Lower lobe of right lung (tissue), 2 donors: ENCODE measurements around the gene LAPTM5. TPM values are rescaled to one million over a fixed set of nuclear protein-coding genes. Genes with fewer than 3 reads are reported as not detected.

ENCODE experiments used
- ATAC-seq, 2 donors: fragments of 200-7000 bp; cut with Tn5 transposase; one replicate each; pipeline ENCODE4 v1.9.1; 2020 to 2022; ENCODE audit warnings: mild to moderate bottlenecking in 2 of 2, moderate library complexity in 2 of 2
- DNase-seq: peaks from one replicate; pipeline ENCODE4 v3.0.0-alpha.2; 2020
- H3K27ac ChIP-seq: fragments of 200-600 bp; one replicate; pipeline ENCODE4 v1.8.0; 2022
- H3K27me3 ChIP-seq: fragments of 200-600 bp; one replicate; pipeline ENCODE4 v1.8.0; 2022; ENCODE audit warnings: low read depth
- H3K36me3 ChIP-seq: fragments of 200-600 bp; one replicate; pipeline ENCODE4 v1.8.0; 2022; ENCODE audit warnings: mild to moderate bottlenecking
- H3K4me1 ChIP-seq: fragments of 200-600 bp; one replicate; pipeline ENCODE4 v1.8.0; 2022
- H3K4me3 ChIP-seq: fragments of 200-600 bp; one replicate; pipeline ENCODE4 v1.8.0; 2022; ENCODE audit warnings: mild to moderate bottlenecking
- H3K9me3 ChIP-seq: fragments of 200-600 bp; one replicate; pipeline ENCODE4 v1.8.0; 2022
- intact Hi-C: fragments of 100-400 bp; cut with DNase I; formaldehyde crosslinking; loops from one replicate; pipeline ENCODE4 v1.11.0; 2022
- total RNA-seq: library from RNA; stranded (reverse); fragmentation: NEBNext Ultra II Directional; extraction: Animal tissue kit (Norgen Biotek cat#: 25700); gene quantifications from one replicate; pipeline ENCODE4 v1.2.1, GENCODE V29; 2021
- TF ChIP-seq, protein P1 (sequence below): fragments of 200-600 bp; IDR thresholded peaks from one replicate; pipeline ENCODE4 v1.8.0; 2022; ENCODE audit warnings: antibody characterized with exemption, mild to moderate bottlenecking
- donor health status: DM: no; HTN: yes; CAD: no; lungs with severe emphysema.

LAPTM5 gene
- total RNA-seq, 1 donor from 2014 or later = 544 TPM

DNA sequence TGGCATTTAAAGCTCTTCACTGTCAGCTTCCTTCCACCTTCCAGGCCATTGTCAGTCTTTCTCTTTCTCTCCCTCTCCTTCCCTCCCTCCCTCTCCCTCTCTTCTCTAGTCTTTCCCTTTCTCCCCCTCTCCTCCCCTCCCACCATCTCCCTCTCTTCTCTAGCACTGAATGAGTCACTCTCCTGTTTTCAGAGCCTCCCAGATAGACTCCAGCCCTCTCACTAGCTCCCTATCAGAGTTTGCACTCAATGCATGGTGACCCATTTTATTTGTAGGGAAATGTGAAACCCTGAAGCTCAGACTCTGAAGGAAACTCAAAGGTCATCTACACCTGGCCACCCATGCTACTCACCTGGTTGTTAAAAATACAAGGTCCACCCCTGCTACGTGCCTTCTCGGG lies 29.8 kb downstream of the LAPTM5 start:
- no peak overlapping the region for H3K4me3 ChIP-seq
- ATAC-seq (no peak), DNase-seq (no peak)
- intact Hi-C loops = loop anchor here (10.0 kb wide), 1 partner anchor 47 kb away; no protein-coding TSS in a partner anchor
- TF ChIP-seq, protein P1, sequence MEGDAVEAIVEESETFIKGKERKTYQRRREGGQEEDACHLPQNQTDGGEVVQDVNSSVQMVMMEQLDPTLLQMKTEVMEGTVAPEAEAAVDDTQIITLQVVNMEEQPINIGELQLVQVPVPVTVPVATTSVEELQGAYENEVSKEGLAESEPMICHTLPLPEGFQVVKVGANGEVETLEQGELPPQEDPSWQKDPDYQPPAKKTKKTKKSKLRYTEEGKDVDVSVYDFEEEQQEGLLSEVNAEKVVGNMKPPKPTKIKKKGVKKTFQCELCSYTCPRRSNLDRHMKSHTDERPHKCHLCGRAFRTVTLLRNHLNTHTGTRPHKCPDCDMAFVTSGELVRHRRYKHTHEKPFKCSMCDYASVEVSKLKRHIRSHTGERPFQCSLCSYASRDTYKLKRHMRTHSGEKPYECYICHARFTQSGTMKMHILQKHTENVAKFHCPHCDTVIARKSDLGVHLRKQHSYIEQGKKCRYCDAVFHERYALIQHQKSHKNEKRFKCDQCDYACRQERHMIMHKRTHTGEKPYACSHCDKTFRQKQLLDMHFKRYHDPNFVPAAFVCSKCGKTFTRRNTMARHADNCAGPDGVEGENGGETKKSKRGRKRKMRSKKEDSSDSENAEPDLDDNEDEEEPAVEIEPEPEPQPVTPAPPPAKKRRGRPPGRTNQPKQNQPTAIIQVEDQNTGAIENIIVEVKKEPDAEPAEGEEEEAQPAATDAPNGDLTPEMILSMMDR = no peak
- no peaks in the 10 kb centered on the region for H3K9me3 ChIP-seq
- no peaks in the 10 kb centered on the region for H3K27me3 ChIP-seq
- no peak overlapping the region for H3K27ac ChIP-seq
- H3K4me1 ChIP-seq = peaks cover 3% of the 10 kb centered on the region
- H3K36me3 ChIP-seq = peaks cover 9% of the 10 kb centered on the region

DNA sequence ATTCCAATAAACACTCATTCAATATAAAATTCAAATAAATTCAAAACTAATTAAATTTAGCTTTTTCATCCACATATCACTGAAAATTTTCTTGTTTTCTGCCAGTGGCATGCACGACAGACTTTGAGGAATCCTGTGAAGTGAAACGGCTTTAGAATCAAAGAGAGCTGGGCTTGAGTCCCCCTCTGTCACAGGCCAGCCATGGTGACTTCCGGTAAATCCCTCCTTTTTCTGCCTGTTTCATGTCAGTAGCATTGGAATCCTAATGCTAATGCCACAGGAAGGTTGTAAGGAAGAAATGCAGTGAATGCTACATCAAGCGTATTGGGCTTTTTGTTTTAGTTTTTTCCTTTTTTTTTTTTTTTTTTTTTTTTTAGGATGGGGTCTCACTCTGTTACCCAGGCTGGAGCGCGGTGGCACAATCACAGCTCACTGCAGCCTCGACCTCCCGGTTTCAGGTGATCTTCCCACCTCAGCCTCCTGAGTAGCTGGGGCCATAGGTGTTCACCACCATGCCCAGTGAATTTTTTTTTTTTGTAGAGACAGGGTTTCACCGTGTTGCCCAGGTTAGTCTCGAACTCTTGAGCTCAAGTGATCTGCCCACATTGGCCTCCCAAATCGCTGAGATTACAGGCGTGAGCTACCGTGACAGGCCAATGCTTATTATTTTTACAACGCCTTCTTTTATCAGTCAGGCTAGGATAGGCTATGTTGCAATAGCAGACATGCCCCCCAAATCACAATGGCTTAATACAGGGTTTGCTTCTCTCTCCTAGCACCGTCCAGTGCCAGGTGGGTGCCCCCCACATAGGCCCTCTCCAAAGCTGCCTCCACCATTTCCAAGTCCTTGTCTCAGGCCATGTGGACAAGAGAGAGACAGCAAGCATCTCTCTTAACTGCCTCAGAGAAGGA lies 30.5 kb downstream of the LAPTM5 start:
- TF ChIP-seq, protein P1 = no peak
- no peak overlapping the region for H3K4me3 ChIP-seq
- H3K4me1 ChIP-seq = peaks cover 3% of the 10 kb centered on the region
- H3K9me3 ChIP-seq = no peaks in the 10 kb centered on the region
- ATAC-seq (no peak), DNase-seq (no peak)
- H3K36me3 ChIP-seq = peaks cover 9% of the 10 kb centered on the region
- no peak overlapping the region for H3K27ac ChIP-seq
- no peaks in the 10 kb centered on the region for H3K27me3 ChIP-seq
- intact Hi-C loops = loop anchor here (10.0 kb wide), 1 partner anchor 48 kb away; no protein-coding TSS in a partner anchor

DNA sequence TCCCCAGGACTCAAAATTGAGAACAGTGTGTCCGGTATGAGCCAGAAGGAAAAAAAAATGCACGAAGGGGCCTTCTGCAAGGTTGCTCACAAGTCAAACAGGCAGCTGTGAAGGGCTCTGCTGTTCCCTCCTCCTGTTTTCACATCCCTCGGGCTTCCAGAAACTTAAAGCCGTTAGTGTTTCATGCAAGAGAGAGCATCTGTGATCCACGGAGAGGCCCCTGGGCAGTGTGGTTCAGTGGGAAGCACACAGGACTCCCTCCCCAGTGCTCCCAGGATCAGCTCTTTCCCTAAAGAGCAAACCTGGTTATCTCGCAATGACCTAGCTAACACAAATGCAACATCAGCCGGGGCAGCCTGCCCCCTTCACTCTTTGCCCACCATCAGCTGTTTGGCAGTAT lies 31.3 kb downstream of the LAPTM5 start:
- intact Hi-C loops = loop anchor here (10.0 kb wide), 1 partner anchor 49 kb away; no protein-coding TSS in a partner anchor
- Histone ChIP-seq H3K27me3 (no peaks in the 10 kb centered on the region), H3K4me1 (peaks cover 3% of the 10 kb centered on the region), H3K27ac (no peak overlapping the region), H3K36me3 (peaks cover 9% of the 10 kb centered on the region), H3K4me3 (no peak overlapping the region), H3K9me3 (no peaks in the 10 kb centered on the region)
- ATAC-seq (no peak), DNase-seq (no peak)
- TF ChIP-seq, protein P1 = no peak

DNA sequence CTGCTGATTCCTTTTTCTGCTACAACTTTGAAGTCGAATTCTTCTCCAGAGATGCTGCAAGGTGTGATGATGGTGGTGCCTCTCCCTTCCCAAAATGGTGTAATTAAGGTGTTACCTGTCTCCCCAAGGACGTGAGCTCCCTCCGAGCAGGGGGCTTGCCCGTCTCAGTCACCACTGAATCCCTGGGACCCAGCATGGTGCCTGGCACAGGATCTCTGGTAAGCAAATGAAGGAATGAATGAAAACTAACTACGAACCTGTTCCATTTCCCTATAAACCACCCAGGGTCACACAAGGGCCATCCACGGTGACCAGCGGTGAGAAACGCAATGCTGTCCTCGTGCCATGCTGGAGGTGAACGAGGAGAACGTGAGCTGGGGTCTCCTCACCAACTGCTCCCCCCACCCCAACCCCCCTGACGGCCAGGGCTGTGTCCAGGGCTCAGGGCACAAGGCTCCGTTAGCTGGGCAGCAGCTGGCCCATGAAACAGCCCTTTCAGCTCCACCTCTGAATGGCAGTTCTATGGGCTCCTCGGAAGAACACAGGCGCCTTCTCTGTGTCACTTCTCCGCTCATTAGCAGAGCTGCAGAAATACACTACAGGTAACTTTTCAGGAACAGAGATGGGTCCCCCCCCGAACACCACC lies 32.0 kb downstream of the LAPTM5 start:
- Histone ChIP-seq H3K36me3 (peaks cover 9% of the 10 kb centered on the region), H3K27ac (no peak overlapping the region), H3K27me3 (no peaks in the 10 kb centered on the region), H3K4me1 (peaks cover 3% of the 10 kb centered on the region), H3K4me3 (no peak overlapping the region), H3K9me3 (no peaks in the 10 kb centered on the region)
- no peak for DNase-seq
- TF ChIP-seq, protein P1 = no peak
- no peak for ATAC-seq
- intact Hi-C loops = loop anchor here (10.0 kb wide), 1 partner anchor 49 kb away; no protein-coding TSS in a partner anchor

DNA sequence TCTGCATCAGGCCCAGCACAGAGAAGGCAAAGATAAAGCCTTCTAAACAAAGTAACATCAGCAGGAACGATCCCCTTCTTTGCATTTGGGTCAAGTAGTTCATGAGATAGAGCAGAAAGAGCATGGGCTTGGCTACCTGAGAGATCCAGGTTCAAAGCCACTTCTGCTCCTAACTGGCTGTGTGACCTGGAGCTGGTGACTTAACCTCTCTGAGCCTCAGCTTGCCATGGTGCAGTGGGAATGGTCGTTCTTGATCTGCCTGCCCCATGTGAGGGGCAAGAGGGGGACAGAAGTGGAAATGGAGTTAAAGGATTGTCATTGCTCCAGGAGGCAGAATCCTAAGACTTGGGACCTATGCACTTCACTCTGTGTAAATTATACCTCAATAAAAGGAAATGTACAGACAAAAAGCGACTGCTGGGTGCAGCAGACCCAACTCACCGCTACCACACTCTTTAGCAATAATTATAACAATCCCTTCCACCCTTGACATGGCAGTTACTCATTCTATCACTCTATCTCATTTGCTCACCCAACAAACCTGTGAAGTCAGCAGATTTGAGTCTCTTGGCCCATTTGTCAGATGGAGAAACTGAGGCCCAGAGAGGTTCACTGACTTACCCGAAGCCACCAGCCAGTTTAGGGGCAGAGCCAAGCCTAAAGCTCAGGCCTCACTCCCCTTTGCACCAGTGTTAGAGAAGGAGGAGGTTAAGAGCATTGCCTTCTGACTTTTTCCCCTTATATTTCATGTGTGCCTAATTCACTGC lies 32.7 kb downstream of the LAPTM5 start:
- H3K4me1 ChIP-seq = no peaks in the 10 kb centered on the region
- intact Hi-C loops = loop anchor here (10.0 kb wide), 1 partner anchor 50 kb away; no protein-coding TSS in a partner anchor
- DNase-seq (no peak), ATAC-seq (no peak)
- peaks cover 9% of the 10 kb centered on the region for H3K36me3 ChIP-seq
- H3K27me3 ChIP-seq = no peaks in the 10 kb centered on the region
- no peak overlapping the region for H3K4me3 ChIP-seq
- H3K9me3 ChIP-seq = no peaks in the 10 kb centered on the region
- TF ChIP-seq, protein P1 = no peak
- H3K27ac ChIP-seq = no peak overlapping the region
